ENCODE measurements around the gene KMT2C.

- TF ChIP-seq, protein P1, sequence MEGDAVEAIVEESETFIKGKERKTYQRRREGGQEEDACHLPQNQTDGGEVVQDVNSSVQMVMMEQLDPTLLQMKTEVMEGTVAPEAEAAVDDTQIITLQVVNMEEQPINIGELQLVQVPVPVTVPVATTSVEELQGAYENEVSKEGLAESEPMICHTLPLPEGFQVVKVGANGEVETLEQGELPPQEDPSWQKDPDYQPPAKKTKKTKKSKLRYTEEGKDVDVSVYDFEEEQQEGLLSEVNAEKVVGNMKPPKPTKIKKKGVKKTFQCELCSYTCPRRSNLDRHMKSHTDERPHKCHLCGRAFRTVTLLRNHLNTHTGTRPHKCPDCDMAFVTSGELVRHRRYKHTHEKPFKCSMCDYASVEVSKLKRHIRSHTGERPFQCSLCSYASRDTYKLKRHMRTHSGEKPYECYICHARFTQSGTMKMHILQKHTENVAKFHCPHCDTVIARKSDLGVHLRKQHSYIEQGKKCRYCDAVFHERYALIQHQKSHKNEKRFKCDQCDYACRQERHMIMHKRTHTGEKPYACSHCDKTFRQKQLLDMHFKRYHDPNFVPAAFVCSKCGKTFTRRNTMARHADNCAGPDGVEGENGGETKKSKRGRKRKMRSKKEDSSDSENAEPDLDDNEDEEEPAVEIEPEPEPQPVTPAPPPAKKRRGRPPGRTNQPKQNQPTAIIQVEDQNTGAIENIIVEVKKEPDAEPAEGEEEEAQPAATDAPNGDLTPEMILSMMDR (conservative IDR thresholded peaks at IDR 0.05): peak; percentile 13
- TF ChIP-seq ZFX (IDR thresholded peaks at IDR 0.05): no peak
Measured at GRCh38 chr7:152173372-152174070, 262.3 kb downstream of the KMT2C start.
